Muscle layer of colon (tissue), 2 donors: ENCODE results near the gene NT5C.

Source experiments
- H3K27ac ChIP-seq: one replicate; pipeline ENCODE4 v1.7.0; 2013; ENCODE audit warnings: low read depth, mild to moderate bottlenecking, low read length, moderate library complexity
- H3K27me3 ChIP-seq, 2 donors: one replicate each; pipeline ENCODE4 v1.7.0; 2013; ENCODE audit warnings: low read length in 2 of 2, mild to moderate bottlenecking in 2 of 2; ENCODE audit not compliant: insufficient read depth in 2 of 2, control insufficient read depth in 1 of 2
- H3K36me3 ChIP-seq: one replicate; pipeline ENCODE4 v1.7.0; 2013; ENCODE audit warnings: mild to moderate bottlenecking, low read length; ENCODE audit not compliant: insufficient read depth
- H3K4me1 ChIP-seq: one replicate; pipeline ENCODE4 v1.7.0; 2013; ENCODE audit warnings: mild to moderate bottlenecking, low read length; ENCODE audit not compliant: insufficient read depth
- H3K4me3 ChIP-seq, 2 donors: one replicate each; pipeline ENCODE4 v1.7.0; 2013; ENCODE audit warnings: low read length in 2 of 2, low read depth in 1 of 2, mild to moderate bottlenecking in 1 of 2, moderate library complexity in 1 of 2
- H3K9ac ChIP-seq: one replicate; pipeline ENCODE4 v1.7.0; 2013; ENCODE audit warnings: low read length
- H3K9me3 ChIP-seq: one replicate; pipeline ENCODE4 v1.7.0; 2013; ENCODE audit warnings: mild to moderate bottlenecking, low read length
- donor health status: abdominal sarcoma.
- donor health status: Adenocarcinoma of cecum.

Gene NT5C

DNA sequence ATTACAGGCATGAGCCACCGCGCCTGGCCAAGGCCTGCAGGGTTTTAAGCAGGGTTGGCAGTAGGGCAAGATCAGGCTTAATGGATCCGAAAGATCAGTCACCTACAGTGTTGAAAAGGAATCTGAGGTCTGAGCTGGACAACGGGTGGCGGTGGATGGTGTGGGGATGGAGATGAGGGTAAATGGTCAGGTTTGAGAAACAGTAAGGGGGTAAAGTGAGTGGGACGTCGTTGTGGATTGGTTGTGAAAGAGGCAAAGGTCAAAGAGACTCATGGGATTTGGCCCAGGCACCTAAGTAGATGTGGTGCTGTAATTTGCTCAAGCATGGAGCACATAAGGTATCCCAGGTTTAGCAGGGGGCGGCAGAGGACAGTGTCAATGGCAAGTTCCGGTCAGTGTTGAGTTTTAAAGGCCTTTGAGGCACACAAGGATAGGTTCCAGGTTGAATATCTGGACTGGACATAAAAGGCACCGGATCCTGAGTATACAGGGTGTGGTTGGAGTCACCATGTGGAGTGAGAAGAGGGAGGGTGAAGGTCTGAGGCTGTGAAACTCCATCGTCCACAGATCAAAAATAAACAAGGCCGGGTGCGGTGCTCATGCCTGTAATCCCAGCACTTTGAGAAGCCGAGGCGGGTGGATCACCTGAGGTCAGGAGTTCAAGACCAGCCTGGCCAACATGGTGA, 44.9 kb downstream of the NT5C start:
- no peak overlapping the region for H3K4me3 ChIP-seq
- no peak overlapping the region for H3K9ac ChIP-seq
- no peaks in the 10 kb centered on the region for H3K36me3 ChIP-seq
- no peaks in the 10 kb centered on the region for H3K27me3 ChIP-seq
- H3K4me1 ChIP-seq = peaks cover 10% of the 10 kb centered on the region
- no peak overlapping the region for H3K27ac ChIP-seq
- no peaks in the 10 kb centered on the region for H3K9me3 ChIP-seq

DNA sequence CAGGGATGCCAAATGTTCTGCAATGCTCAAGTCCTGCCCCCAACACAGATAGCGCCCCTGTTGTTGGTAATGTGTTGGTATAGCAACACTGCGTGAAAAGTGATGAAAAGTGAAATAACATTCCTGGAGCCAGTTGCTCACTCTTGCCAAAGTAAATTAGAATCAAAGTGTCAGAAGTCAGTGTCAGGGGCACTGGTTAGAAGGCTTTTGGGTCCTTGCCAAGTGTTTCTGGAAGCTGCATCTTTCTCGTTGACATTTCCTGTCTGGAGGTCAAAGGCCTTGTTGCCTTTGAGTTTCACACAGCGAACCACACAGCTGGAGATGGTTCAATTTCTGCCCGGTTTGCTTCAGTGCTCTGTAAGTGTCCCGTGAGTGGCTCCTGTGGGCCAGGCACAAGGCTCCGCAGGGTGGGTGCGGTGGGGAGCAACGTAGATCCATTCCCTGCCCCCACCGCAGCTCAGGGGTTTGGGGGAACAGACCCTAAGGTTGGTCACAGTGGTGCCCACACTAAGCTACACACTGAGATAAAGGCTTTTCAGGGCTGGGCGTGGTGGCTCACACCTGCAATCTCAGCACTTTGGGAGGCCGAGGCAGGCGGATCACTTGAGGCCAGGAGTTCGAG, 47.4 kb downstream of the NT5C start:
- Histone ChIP-seq H3K36me3 (no peaks in the 10 kb centered on the region), H3K27me3 (no peaks in the 10 kb centered on the region), H3K9ac (no peak overlapping the region), H3K4me1 (no peaks in the 10 kb centered on the region), H3K4me3 (no peak overlapping the region), H3K9me3 (no peaks in the 10 kb centered on the region), H3K27ac (no peak overlapping the region)

DNA sequence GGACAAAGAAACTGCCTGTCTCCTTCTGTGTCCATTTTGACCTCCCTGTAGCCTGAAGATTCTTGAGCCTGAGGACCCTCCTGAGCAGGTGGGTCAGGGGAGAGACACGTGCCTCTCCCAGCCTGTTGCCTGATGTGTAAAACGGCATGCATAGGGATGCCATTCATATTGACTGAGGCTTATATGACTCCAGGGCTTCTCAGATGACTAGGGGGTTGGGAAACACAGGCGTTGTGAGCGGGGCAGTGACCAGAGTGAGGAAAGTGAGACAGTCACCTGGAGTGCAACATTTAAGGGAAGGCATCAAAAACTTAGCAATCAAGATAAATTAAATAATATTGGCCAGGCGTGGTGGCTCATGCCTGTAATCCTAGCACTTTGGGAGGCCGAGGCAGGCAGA, 48.9 kb downstream of the NT5C start:
- Histone ChIP-seq H3K4me1 (peaks cover 6% of the 10 kb centered on the region), H3K36me3 (no peaks in the 10 kb centered on the region), H3K4me3 (no peak overlapping the region), H3K27me3 (no peaks in the 10 kb centered on the region), H3K9me3 (no peaks in the 10 kb centered on the region), H3K9ac (no peak overlapping the region), H3K27ac (no peak overlapping the region)

DNA sequence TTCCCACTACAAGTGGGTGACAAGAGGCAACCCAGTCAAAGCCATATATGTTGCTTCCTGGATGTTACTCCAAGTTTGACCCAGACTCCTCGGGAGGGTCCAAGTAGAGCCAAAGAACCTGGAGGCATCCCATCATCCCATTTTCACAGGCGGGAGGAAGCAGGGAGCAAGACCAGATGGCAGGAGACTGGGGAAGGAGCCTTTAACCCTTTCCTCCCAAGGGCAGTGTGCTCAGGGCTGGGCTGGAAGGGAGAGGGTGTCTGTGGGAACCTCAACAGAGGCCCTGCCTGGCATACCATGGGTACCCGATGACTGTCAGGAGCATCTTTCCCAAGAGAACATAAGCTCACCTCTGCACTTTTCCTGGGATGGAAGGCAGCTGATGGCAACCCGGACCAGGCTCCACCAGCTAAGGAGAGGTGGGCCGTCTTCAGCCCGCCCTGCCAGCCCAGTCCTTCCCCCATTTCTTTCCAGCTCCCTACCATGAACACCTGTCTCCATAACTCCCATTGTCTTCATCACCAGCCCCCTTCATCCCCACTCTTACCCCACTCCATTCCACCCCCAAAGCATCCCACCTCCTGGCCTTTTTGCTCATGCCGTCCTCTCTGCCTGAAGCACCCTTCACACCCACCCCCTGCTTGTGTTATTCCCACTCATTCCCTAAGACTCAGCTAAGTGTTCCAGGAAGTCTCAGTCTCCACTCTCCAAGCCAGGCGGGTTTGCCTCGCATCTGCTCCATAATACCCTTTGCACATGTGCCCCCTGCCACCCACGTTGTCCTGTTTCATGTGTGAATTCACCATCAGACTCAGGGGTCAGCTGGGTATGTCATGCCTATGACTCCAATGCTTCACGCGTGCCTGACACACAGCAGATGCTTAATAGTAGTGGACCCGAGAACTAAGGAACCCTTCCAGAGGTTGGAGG, 49.7 kb downstream of the NT5C start:
- Histone ChIP-seq H3K4me3 (no peak overlapping the region), H3K27me3 (no peaks in the 10 kb centered on the region), H3K4me1 (peaks cover 7% of the 10 kb centered on the region), H3K9me3 (no peaks in the 10 kb centered on the region), H3K9ac (no peak overlapping the region), H3K36me3 (no peaks in the 10 kb centered on the region), H3K27ac (no peak overlapping the region)
